ENCODE measurements around the gene KCNA10. TPM values are rescaled to one million over a fixed set of nuclear protein-coding genes. Genes with fewer than 3 reads are reported as not detected.

KCNA10 gene
- total RNA-seq, 1 experiment from 2014 or later, result not detected

GRCh38 chr1:110488867-110489266, 30.1 kb downstream of the KCNA10 start:
- Histone ChIP-seq H3K79me2 (ENCODE audit: insufficient read depth, low read length) (no peaks in the 10 kb centered on the region), H3K27ac (ENCODE audit: low read depth, low read length) (no peak overlapping the region), H3K4me1 (ENCODE audit: control insufficient read depth in 1 of 2, insufficient read depth in 2 of 2, low read length in 2 of 2) (no peaks in the 10 kb centered on the region; a peak in 1 of 4 replicates), H3K36me3 (ENCODE audit: control insufficient read depth in 1 of 2, insufficient read depth in 2 of 2, low read length in 2 of 2) (no peaks in the 10 kb centered on the region), H3K4me2 (ENCODE audit: low read length) (no peak overlapping the region), H2AFZ (ENCODE audit: low read depth, low read length, poor library complexity, severe bottlenecking) (no peak overlapping the region), H3K9me2 (ENCODE audit: insufficient read depth) (no peaks in the 10 kb centered on the region), H3K27me3 (ENCODE audit: insufficient read depth, low read length) (no peaks in the 10 kb centered on the region), H3K4me3 (replicated peaks in 1 of 2; ENCODE audit: low read depth in 1 of 2, low read length in 2 of 2) (no peak overlapping the region), H3K9me3 (ENCODE audit: control insufficient read depth in 1 of 2, insufficient read depth in 1 of 2, low read depth in 1 of 2, low read length in 2 of 2) (no peaks in the 10 kb centered on the region), H4K20me1 (ENCODE audit: insufficient read depth) (no peaks in the 10 kb centered on the region), H3K9ac (ENCODE audit: low read length) (no peak overlapping the region)
- ChIA-PET CTCF (no interaction called here), POLR2A (no interaction called here), RAD21 (ENCODE audit: low non-redundant PET in 1 of 2, low total read pairs in 2 of 2, uncharacterized antibody in 2 of 2, unreplicated experiment in 2 of 2) (no interaction called here)
- DNase-seq (ENCODE audit: low read depth, low spot score) (no peak), ATAC-seq (no peak)
- TF ChIP-seq CEBPB (IDR thresholded peaks at IDR 0.05; ENCODE audit: low read depth) (no peak), MAX (IDR thresholded peaks at IDR 0.05) (no peak), CBX3 (IDR thresholded peaks at IDR 0.05; ENCODE audit: low read depth) (no peak), TCF7L2 (IDR thresholded peaks at IDR 0.05; ENCODE audit: borderline replicate concordance, extremely low read depth, insufficient read depth, insufficient read length) (no peak), SP1 (IDR thresholded peaks at IDR 0.05; ENCODE audit: low read depth) (no peak), ELF1 (IDR thresholded peaks at IDR 0.05; ENCODE audit: borderline replicate concordance, low read depth) (no peak), POLR2A (IDR thresholded peaks at IDR 0.05; ENCODE audit: borderline replicate concordance, extremely low read depth, insufficient read depth, insufficient read length) (no peak), REST (IDR thresholded peaks at IDR 0.05; ENCODE audit: low read depth) (no peak), POLR2AphosphoS5 (IDR thresholded peaks at IDR 0.05; ENCODE audit: low read depth, low read length) (no peak), RAD21 (IDR thresholded peaks at IDR 0.05; ENCODE audit: low read depth) (no peak), SIN3A (IDR thresholded peaks at IDR 0.05; ENCODE audit: low read depth) (no peak), JUND (IDR thresholded peaks at IDR 0.05) (no peak), SRF (IDR thresholded peaks at IDR 0.05; ENCODE audit: low read depth) (no peak), ZNF274 (IDR thresholded peaks at IDR 0.05; ENCODE audit: low read depth, low read length) (no peak), ATF3 (IDR thresholded peaks at IDR 0.05) (no peak), YY1 (IDR thresholded peaks at IDR 0.05; ENCODE audit: extremely low read depth, insufficient replicate concordance, low read depth, low read length) (no peak)
- intact Hi-C loops (cut with micrococcal nuclease), result no loop called here
- BruUV-seq (replicated peaks), result no TSS peak
